ENCODE measurements around the gene IPO13.

The IPO13 gene, protein sequence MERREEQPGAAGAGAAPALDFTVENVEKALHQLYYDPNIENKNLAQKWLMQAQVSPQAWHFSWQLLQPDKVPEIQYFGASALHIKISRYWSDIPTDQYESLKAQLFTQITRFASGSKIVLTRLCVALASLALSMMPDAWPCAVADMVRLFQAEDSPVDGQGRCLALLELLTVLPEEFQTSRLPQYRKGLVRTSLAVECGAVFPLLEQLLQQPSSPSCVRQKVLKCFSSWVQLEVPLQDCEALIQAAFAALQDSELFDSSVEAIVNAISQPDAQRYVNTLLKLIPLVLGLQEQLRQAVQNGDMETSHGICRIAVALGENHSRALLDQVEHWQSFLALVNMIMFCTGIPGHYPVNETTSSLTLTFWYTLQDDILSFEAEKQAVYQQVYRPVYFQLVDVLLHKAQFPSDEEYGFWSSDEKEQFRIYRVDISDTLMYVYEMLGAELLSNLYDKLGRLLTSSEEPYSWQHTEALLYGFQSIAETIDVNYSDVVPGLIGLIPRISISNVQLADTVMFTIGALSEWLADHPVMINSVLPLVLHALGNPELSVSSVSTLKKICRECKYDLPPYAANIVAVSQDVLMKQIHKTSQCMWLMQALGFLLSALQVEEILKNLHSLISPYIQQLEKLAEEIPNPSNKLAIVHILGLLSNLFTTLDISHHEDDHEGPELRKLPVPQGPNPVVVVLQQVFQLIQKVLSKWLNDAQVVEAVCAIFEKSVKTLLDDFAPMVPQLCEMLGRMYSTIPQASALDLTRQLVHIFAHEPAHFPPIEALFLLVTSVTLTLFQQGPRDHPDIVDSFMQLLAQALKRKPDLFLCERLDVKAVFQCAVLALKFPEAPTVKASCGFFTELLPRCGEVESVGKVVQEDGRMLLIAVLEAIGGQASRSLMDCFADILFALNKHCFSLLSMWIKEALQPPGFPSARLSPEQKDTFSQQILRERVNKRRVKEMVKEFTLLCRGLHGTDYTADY
- 13.8 to 37.6 reads per million in 2 donors for total RNA-seq

DNA sequence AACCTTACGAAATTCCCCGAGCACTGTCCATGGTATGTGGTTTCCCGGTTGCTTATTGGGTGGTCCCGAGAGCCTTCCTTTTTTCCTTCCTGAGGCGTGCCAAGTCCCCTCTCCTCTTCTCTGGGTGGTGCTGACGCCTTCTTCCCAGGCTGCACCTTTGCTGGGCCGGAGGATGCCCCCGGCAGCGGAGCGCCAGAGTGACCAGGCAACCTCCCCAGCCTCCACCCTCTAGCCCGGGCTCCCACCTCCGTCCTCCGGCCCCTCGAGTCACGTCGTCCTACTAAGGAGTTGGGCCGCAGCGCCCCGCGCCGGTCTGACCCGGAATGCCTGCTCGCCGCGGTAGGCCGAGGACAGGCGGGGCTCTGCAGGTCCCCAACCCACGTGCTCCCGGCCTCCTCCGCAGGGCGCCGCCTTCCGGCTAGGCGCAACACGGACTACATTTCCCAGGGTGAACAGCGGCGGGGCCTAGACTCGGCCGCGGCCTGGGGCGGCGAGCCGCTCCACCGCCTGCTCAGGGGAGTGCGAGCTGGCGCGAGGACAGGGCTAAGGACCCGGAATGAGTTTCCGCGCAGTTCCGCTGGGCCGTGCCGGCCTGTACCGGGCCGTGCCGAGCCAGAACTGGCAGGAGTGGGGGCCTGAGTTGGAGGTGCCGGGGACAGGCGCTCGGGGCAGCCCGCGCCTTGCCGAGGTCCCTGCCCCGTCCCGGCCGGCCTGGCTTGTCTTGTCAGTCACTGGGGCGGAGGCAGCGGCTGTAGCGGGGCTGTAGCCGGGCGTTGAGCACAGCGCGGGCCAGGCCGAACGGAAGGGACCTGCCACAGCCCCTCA lies at the start of gene IPO13:
TSS of gene IPO13 (plus strand) at position 715 of the 825 bp plus-strand sequence. CDS start 651 bp downstream, outside the sequence.
- DNase-seq: peak; percentile 93

DNA sequence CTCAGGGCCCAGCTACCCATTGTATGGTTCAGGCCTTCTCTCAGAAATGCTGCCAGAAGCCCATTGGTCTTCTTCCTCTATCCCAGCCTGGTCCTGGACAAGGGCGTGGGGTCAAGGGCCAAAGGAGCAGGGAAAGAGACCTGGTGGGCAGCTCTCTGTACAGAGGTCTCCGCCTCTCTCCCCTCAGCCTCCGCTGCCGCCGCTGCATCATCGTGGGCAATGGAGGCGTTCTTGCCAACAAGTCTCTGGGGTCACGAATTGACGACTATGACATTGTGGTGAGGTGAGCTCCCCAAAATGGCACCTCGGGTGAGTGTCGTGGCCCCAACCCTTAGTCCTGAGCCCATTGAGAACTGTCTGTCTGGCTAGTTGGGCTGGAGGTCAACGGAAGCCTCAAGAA lies 47.8 kb upstream of the IPO13 start:
- no peak for DNase-seq

DNA sequence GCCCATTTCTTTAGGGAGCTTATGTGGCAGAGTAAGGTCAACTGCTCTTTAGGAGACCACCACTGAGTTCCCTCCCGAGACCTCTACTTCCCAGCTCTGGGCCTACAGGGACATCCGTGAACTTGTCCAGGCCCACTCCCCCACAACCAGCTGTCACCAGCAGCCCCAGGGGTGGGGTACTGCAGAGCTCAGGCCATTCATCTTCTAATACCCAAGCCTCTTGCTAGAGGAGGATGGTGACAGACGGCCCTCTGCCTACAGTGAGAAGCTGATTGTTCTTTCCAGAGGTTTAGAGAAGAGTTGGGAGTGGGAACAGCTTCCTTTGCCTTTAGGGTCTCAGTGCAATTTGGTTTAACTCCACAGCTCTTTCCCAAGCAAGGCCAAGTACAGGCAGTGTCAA lies 46.4 kb upstream of the IPO13 start:
- DNase-seq: no peak

DNA sequence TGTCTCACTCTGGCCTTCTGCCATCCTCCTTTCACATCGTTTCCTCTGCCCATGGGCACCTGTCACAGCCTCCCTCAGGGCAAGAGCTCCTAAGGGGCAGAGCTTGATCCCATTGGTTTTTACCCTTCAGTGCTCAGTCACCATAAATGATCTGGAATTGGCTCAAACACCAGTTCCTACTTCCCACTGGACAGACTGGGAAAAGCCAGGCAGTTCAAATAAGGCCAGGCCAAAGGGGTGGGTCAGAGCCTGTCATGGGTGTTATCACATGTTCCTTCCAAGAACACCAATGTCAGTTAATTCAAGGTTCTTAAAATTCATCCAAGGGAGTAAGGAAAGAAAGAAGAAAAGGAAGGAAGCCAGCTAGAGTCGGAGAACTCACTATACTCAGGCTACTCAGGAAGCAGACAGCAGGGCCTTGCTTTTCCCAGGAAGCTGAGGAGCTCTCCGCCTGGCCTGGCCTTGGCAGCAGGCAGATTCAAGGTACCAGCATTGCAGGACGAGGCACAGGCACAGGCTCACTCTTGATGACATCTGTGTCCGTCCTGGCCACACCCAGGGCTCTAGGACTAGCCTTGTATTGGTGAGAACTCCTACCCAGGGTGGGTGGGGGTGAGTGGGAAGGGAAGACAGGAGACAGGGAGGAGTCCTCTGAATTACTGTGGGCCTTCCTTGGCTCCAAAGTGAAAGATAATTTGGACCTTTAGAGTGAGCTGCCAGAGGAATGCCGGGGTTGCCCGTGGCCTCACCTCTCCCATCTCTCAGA lies 45.4 kb upstream of the IPO13 start:
- DNase-seq: no peak

DNA sequence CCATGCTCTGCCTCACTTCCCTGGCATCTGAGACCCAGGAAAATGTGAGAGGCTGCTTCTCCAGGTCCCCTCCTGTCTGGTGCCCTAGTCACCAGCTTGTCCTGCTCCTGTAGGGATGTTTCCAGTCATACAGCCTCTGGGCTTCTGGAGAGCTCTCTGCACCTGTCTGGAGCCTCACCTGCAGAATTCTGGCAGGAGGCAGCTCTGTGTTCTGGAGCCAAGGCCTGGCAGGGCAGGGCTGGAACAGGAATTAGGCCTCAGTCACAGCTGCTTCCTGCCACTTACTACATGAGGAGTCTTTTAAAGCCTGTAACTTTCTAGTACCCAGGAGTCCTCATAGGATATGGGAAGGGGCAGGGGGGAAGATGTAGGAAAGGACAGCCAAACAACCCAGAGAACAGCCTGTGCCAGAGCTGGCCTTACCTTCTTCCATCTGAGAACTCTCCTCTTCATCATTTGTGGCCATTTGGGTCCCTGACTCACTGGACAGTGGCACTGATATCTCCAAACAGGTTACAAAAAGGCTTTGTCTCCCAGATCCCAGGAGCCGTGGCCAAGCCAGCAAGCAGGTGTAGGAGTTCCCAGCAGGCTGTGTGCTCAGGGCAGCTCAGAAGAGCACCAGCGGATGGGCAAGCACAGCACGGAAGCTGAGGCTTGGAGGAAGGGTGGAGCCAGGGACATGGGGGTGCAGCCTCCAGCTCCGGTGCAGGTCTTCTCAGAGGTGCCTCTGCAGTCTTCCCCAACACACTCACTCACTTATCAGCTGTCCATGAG lies 44.5 kb upstream of the IPO13 start:
- DNase-seq: no peak

DNA sequence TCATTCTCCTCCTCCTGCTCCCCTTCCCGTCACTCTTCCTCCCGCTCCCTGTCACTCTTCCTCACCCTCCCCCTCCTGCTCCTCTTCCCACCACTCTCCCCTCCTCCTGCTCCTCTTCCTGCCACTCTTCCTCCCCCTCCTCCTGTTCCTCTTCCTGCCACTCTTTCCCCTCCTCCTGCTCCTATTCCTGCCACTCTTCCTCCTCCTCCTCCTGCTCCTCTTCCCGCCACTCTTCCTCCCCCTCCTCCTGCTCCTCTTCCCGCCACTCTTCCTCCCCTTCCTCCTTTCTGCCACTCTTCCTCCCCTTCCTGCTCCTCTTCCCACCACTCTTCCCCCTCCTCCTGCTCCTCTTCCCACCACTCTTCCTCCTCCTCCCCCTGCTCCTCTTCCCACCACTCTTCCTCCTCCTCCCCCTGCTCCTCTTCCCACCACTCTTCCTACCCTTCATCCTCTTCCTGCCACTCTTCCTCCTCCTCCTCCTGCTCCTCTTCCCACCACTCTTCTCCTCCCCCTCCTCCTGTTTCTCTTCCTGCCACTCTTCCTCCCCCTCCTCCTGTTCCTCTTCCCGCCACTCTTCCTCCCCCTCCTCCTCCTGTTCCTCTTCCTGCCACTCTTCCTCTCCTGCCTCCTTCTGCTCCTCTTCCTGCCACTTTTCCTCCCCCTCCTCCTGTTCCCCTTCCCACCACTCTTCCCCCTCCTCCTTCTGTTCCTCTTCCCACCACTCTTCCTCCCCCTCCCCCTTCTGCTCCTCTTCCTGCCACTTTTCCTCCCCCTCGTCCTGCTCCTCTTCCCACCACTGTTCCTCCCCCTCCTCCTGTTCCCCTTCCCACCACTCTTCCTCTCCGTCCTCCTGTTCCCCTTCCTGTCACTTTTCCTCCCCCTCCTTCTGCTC lies 41.8 kb upstream of the IPO13 start:
- DNase-seq: no peak

DNA sequence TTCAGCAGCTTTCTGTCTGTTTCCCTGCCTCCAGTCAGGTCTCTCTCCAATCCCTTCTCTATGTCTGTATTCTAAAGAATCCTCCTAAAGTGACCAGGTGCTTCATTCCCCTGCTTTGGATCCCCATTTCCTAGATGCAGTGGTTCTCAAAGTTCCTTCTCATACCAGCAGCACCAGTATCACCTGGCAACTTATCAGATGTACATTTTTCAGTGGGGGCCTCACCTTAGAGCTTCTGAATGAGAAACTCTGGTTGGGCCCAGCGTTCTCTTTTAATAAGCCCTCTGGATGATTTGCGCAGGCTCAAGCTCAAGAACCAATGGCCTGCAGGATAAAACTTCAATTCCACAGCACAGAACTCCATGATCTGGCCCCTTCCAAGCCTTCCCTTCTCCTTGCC lies 38.5 kb upstream of the IPO13 start:
- DNase-seq: no peak

DNA sequence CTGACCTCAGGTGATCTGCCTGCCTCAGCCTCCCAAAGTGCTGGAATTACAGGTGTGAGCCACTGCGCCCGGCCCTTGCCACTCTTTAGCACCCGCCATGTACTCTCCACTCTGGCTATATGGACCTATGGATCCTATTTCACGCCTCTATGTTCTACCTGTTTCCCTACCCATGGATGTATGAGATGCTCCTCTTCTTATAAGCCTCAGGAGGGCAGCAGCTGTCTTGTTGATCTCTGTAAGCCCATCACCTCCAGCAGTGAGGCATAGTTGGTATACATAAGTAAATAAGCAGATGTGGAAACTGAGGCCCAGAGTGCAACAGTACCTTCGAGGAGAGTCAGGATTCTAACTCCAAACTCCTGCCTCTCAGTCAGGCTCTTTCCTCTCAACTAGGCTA lies 37.9 kb upstream of the IPO13 start:
- DNase-seq: no peak

DNA sequence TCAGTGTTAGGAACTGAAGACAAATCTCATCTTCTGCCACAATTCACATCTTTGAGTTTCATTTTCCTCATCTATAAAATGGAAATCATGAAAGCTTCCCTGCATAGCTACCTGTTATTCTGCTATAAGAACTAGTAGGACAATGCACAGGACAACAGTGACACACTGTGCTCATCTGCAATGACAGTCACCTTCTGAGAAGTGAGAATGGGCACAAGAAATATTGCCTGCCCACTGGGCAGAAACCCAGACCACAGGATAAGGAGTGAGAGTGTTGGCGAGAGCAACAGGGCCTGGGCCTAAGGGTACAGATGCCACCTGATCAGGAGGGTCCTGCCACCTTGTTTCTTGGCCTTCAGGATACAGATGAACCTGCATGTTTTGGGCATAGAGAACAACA lies 36.4 kb upstream of the IPO13 start:
- no peak for DNase-seq

DNA sequence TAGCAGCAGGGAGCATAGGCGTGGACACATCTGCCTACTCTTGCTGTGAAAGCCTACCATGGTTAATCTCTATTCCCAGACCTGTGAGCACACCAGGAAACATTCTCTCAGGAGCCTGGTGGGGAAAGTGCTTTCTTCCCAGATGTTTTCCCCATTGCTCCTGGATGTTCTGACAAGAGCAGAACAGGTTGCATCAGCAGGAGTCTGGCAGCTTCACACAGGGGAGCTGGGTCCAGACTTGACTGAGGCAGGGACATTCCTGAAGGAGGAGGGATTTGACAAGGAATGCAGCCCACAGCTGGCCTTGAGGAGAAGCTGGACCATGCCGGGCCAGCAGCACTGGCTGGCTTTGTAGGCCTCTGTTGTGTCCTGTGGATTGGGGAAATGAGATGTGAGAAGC lies 34.1 kb upstream of the IPO13 start:
- no peak for DNase-seq

DNA sequence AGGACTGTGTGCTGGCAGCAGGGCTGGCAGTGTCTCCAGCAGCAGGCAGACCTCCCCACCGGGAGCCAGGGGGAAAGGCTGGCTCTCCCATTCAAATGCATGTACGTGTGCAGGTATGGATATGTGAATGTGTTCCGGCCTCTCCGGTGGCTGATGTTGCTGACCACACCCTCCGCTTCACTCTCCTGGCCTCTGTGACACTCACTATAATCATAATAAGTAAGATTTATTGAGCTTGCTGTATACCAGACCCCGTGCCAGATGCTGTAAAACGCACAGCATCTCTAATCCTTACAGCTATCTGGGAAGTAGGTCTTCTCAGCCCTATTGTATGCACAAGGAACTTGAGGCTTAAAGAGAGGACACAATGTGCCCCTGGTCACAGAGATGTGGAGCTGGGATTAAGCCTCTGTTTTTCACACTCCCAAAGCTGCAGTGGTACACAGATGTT lies 33.7 kb upstream of the IPO13 start:
- DNase-seq: no peak

DNA sequence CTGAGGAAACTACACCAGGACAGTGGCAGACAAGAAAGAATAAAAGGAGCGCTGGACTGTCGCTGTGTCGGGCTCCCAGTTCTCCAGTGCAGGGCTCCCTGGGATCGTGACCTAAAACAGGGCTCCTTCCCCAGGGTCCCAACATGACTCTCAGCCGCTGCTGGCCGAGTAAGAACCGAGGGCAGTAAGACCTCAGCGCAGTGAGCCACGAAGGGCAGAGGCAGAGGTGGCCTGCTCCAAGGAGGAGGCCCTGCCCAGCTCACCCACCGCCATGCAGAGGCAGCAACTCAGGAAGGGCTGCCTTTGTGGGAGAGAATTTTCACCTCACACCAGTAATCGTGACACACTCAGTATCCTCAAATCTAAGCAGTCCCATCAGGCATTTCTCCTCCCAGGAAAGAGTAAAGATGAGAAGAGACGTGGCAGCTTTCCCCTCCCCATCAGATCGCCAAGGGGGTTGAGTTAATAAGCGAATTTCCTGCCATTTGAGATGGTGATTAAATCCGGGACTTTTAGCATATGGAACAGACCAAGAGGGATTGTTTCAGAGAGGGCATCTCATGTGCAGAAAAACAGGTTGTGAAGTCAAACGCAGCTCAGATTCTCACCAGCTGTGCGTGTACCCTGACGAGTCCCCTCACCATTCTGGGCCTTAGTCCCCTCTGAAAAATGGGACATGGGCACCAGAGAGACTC lies 32.9 kb upstream of the IPO13 start:
- DNase-seq: no peak

DNA sequence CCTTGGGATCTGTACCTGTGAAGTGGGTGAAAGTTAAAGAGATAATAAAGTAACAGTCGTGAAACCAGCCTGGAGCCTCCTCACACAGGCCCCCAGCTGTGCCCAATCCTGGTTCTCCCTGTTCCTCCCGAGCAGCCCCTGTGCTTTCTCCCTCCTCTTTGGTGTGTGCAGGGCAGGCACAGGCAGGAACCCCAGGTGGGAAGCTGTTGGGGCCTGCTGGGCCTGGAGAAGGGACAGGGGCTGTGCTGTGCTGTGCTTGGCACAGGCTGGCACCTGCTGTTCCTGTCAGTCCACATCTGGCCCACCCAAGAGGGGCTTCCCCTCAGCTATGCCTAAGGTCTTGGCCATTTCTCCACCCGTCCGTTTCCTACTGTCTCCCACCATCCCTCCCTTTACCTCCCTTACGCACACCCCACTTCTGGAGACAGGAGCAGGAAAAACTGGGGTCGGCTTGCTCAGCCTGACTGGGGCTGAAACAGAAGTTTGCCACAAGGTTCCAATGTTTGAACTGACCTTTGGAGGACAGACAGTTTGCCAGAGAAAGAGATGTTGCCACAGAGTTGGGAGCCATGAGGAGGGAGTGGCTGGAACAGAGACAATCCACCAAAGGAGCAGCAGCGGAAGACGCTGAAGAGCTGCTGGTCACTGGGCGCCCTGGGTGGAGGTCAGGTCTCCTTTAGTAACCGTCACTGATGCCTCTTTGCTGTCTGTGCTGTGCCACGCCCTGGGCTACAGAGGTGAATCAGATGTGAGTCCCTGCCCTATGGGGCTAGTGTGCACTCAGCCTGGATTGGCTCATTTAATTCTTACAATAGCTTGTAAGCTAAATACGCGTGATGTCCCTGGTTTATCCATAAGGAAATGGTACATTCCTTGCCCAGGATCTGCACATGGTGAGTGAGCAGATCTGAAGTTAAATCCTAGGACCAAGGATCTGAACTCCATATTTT lies 31.9 kb upstream of the IPO13 start:
- DNase-seq: no peak

DNA sequence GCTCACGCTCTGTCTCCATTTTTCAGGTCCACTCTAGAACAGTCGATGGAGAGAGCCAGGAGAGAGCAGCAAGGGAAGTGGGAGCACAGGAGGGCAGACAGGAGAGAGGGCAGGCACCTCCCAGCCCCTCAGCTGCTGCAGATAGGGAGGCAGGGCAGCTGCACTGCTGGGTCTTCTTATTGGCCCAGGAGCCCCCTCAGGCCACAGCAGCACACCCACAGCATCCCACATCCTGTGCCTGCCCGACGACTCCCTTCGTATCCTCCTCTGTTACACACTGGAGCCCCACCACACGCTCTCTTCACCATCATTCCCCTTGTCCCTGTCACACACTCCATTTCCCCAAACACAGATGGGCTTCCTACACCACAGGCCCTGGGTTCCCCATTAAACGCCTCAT lies 26.8 kb upstream of the IPO13 start:
- no peak for DNase-seq

DNA sequence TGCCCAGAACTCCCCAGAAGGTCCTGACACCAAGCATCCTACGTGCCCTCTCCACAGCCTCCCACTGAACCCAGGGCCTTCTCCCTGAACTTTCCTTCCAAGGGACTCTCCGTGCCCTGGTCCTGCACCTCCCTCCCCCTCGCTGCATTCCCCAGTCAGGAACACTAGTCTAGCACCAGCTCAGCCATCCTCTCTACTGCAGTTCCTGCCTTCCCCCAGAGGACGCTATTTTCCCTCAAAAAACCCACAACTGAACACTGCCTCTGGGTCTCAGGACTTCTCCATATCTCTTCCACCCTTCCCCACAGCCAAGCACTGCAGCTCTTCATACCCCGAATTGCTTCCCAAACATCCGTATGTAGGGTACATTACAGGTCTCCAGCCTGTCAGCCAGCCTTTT lies 25.7 kb upstream of the IPO13 start:
- no peak for DNase-seq

DNA sequence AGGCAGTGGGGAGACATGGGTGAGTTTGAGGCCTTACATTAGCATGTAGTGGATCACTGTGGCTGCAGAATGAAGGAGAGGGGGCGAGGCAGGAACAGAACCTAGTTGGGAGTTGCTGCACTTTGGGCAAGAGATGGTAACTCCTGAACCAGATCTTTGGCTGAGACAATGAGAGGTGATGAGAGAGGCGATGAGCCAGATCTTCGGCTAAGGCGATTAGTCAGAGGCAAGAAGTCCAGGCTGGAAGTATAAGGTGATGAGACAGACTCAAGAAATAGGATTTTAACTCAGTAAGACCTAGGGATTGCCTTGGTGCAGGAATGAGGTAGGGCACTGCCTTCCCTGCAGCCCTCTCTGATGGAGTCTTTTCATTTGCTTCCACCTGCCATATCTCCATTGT lies 22.2 kb upstream of the IPO13 start:
- DNase-seq: no peak

DNA sequence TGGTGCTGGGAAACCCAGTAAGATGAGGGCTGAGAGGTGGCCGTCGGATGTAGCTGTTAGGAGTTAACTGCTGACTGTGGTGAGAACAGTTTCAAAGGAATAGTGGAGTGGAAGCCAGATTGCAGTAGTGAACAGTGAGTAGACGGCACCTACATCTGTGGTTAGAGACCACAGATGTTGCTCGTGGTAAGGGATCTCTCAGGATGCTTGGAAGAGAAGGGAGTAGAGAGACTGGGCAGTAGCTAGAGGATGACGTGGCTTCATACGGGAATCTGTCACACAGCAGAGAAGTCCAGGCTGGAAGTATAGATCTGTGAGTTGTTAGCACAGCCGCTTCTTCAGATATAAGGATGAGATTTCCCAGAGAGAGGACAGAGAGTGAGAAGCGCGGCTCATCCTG lies 20.9 kb upstream of the IPO13 start:
- no peak for DNase-seq

Measured in T-helper 9 cell (primary cell).